A549 (cell line): ENCODE results near the gene DNM3. TPM values are rescaled to one million over a fixed set of nuclear protein-coding genes. Genes with fewer than 3 reads are reported as not detected.

ENCODE experiments used
- ATAC-seq, 2 experiments: fragments of 200-7000 bp in 1 of 2; fragments of >200 bp in 1 of 2; cut with Nextera tagmentation in 1 of 2; cut with Tn5 transposase in 1 of 2; 3 replicates each; pipeline versions ENCODE4 v1.8.0 to v1.9.1; 2018 to 2020; ENCODE audit warnings: mild to moderate bottlenecking in 1 of 2, moderate library complexity in 1 of 2
- CTCF ChIA-PET: fragments of 300-600 bp; sonication (Branson Sonifier 250); formaldehyde crosslinking; extraction: SDS; loops from one replicate; lab custom pipeline; 2021; ENCODE audit warnings: antibody characterized with exemption, inconsistent platforms; lab: Yijun Ruan, JAX
- POLR2A ChIA-PET: fragments of 350-600 bp; formaldehyde crosslinking; extraction: SDS; loops from one replicate; lab custom pipeline; 2021; ENCODE audit warnings: antibody characterized with exemption, inconsistent platforms; lab: Yijun Ruan, JAX
- DNase-seq, 2 experiments: peaks; one replicate each; pipeline versions ENCODE4 v3.0.0 to v3.0.0-alpha.2; 2011 to 2016; ENCODE audit warnings: low read depth in 1 of 2, low spot score in 1 of 2
- FAIRE-seq: peaks from 2 replicates; lab custom pipeline; 2011; peaks lifted over from hg19 to GRCh38; lab: Jason Lieb, UNC
- H3K27ac ChIP-seq, 2 experiments: fragments of >200 bp; sonication (Bioruptor Twin); formaldehyde crosslinking; 3 replicates each; pipeline ENCODE4 v1.5.1; 2016 to 2017
- H3K4me1 ChIP-seq: fragments of >200 bp; sonication (Bioruptor Twin); formaldehyde crosslinking; 3 replicates; pipeline ENCODE4 v1.6.1; 2016
- H3K4me2 ChIP-seq: fragments of >200 bp; sonication (Bioruptor Twin); formaldehyde crosslinking; 3 replicates; pipeline ENCODE4 v1.6.1; 2016
- H3K4me3 ChIP-seq: fragments of >200 bp; sonication (Bioruptor Twin); formaldehyde crosslinking; 3 replicates; pipeline ENCODE4 v1.5.1; 2016
- H3K9me3 ChIP-seq: fragments of >200 bp; sonication (Bioruptor Twin); formaldehyde crosslinking; 3 replicates; pipeline ENCODE4 v1.6.1; 2016
- ESRRA ChIP-seq: fragments of 150-350 bp; IDR thresholded peaks from 2 replicates; pipeline ENCODE4 v1.6.1; 2014; ENCODE audit warnings: mild to moderate bottlenecking, low read length, borderline replicate concordance
- FOSB ChIP-seq: fragments of 250-450 bp; sonication (Bioruptor Pico); IDR thresholded peaks from 2 replicates; pipeline ENCODE4 v1.5.0; 2020; ENCODE audit warnings: mild to moderate bottlenecking, moderate library complexity
- FOXS1 ChIP-seq: fragments of 250-450 bp; sonication (Bioruptor Pico); IDR thresholded peaks from 2 replicates; pipeline ENCODE4 v1.5.0; 2020; ENCODE audit warnings: mild to moderate bottlenecking, moderate library complexity
- HDAC2 ChIP-seq: fragments of 200-600 bp; sonication (generic); IDR thresholded peaks from 2 replicates; pipeline ENCODE4 v1.6.1; 2016
- JUN ChIP-seq, 2 experiments: fragments of >200 bp; sonication (Bioruptor Twin); formaldehyde crosslinking; IDR thresholded peaks; 2 replicates in 1 of 2; 3 replicates in 1 of 2; pipeline ENCODE4 v1.6.1; 2016 to 2017
- KDM5A ChIP-seq: fragments of 200-600 bp; sonication (generic); IDR thresholded peaks from 2 replicates; pipeline ENCODE4 v1.6.1; 2016; ENCODE audit warnings: antibody characterized with exemption, mild to moderate bottlenecking
- NPAS2 ChIP-seq: fragments of 250-450 bp; sonication (Bioruptor Pico); IDR thresholded peaks from 2 replicates; pipeline ENCODE4 v1.8.0; 2022; ENCODE audit warnings: mild to moderate bottlenecking, moderate library complexity, borderline replicate concordance
- PHF8 ChIP-seq: fragments of 200-600 bp; sonication (generic); IDR thresholded peaks from 2 replicates; pipeline ENCODE4 v1.6.1; 2016; ENCODE audit warnings: low read depth, mild to moderate bottlenecking, antibody characterized with exemption, moderate library complexity, borderline replicate concordance
- RAD21 ChIP-seq, 2 experiments: fragments of >200 bp in 1 of 2; sonication (Bioruptor Twin) in 1 of 2; formaldehyde crosslinking in 1 of 2; IDR thresholded peaks in 1 of 2; conservative IDR thresholded peaks in 1 of 2; 2 replicates in 1 of 2; 3 replicates in 1 of 2; pipeline ENCODE4 v1.6.1; 2012 to 2018; ENCODE audit warnings: inconsistent platforms in 1 of 2
- RNF2 ChIP-seq: fragments of 200-600 bp; sonication (generic); IDR thresholded peaks from 2 replicates; pipeline ENCODE4 v1.6.1; 2016; ENCODE audit warnings: low read depth, mild to moderate bottlenecking, antibody characterized with exemption, moderate library complexity, borderline replicate concordance
- SMC3 ChIP-seq: fragments of >200 bp; sonication (Bioruptor Twin); formaldehyde crosslinking; IDR thresholded peaks from 3 replicates; pipeline ENCODE4 v1.6.1; 2018; ENCODE audit warnings: inconsistent platforms
- WGBS: methylation state at CpG from one replicate; pipeline ENCODE4 v1.1.6; 2017; ENCODE audit errors: missing lambda C conversion rate; 5-methylcytosine and 5-hydroxymethylcytosine counted together
- polyA plus RNA-seq, 4 experiments: library from polyadenylated mRNA; depleted of rRNA in 3 of 4; stranded (reverse); fragments of >200 nt; fragmentation: RNase III in 1 of 4; extraction: RNeasy Plus Mini Kit Qiagen cat#74134 plus additional on column Dnase treatment in 1 of 4; gene quantifications; 2 replicates in 3 of 4; 3 replicates in 1 of 4; pipeline ENCODE4 v1.2.3, GENCODE V29; 2011 to 2017
- TF ChIP-seq, protein P1 (sequence below): fragments of 250-450 bp; sonication (Bioruptor Pico); IDR thresholded peaks from 2 replicates; pipeline ENCODE4 v1.5.0; 2021; ENCODE audit warnings: mild to moderate bottlenecking, moderate library complexity, borderline replicate concordance
- TF ChIP-seq, protein P2 (sequence below): fragments of 200-600 bp; sonication (generic); IDR thresholded peaks from 2 replicates; pipeline ENCODE4 v1.6.1; 2016; ENCODE audit warnings: antibody characterized with exemption, mild to moderate bottlenecking, moderate library complexity
- TF ChIP-seq, protein P3 (sequence below): fragments of >200 bp; sonication (Bioruptor Twin); formaldehyde crosslinking; IDR thresholded peaks from 3 replicates; pipeline ENCODE4 v1.5.1; 2016
- TF ChIP-seq, protein P4 (sequence below): fragments of 150-350 bp; IDR thresholded peaks from 2 replicates; pipeline ENCODE4 v1.6.1; 2014; ENCODE audit warnings: low read depth, mild to moderate bottlenecking, low read length

DNM3 gene
- polyA plus RNA-seq, 2 of the 4 experiments (the other 2 are of a cell fraction), result 0.57 to 1.5 TPM

DNA sequence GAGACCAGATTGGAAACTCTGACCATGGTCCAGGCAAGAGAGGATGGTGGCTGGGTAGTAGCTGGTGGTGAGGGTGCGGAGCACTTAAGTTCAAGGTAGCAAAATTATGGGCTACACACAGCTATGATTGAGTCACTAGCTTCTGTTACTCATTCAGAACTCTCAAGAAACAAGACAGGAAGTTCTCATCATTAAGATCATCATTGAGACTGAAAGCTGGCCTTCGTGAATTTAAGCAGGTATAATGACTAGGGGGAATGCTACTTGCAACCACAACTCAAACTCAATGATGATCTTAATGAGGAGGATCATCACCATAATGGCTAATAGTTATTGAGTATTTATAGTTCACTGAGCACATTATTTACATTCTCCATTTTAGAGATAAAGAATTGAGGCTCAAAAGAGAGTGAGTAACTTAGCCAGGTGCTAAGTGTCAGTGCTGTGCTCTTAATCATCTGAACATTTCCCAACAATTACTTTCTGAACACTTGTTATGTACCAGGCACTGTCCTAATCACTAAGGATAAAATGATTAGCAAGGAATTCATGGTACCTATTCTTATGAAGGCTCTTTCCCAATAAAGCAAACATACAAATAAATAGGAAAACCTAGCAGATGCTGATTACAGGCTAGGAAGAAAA is 292.9 kb downstream of the DNM3 start:
- H3K4me2 ChIP-seq, result no peak overlapping the region
- no peak for ATAC-seq
- POLR2A ChIA-PET, result no interaction called here
- CTCF ChIA-PET, result interaction anchor here (1.6 kb wide), 1 partner anchor 265 kb away, joined by 3 read pairs; no protein-coding TSS in a partner anchor
- peaks cover 5% of the 10 kb centered on the region; the same call in 2 of the 3 replicates for H3K4me1 ChIP-seq
- 87% methylated on average over 2 of the region's 2 CpGs for WGBS
- H3K27ac ChIP-seq, result no peak overlapping the region
- DNase-seq, result no peak
- TF ChIP-seq FOSB (CRISPR knock-in tag) (no peak), KDM5A (no peak), NPAS2 (CRISPR knock-in tag) (no peak), HDAC2 (no peak), FOXS1 (no peak), RNF2 (no peak), JUN (IDR thresholded peaks at IDR 0.05) (no peak)
- TF ChIP-seq, protein P1, sequence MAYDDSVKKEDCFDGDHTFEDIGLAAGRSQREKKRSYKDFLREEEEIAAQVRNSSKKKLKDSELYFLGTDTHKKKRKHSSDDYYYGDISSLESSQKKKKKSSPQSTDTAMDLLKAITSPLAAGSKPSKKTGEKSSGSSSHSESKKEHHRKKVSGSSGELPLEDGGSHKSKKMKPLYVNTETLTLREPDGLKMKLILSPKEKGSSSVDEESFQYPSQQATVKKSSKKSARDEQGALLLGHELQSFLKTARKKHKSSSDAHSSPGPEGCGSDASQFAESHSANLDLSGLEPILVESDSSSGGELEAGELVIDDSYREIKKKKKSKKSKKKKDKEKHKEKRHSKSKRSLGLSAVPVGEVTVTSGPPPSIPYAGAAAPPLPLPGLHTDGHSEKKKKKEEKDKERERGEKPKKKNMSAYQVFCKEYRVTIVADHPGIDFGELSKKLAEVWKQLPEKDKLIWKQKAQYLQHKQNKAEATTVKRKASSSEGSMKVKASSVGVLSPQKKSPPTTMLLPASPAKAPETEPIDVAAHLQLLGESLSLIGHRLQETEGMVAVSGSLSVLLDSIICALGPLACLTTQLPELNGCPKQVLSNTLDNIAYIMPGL (CRISPR knock-in tag), result no peak
- TF ChIP-seq, protein P2, sequence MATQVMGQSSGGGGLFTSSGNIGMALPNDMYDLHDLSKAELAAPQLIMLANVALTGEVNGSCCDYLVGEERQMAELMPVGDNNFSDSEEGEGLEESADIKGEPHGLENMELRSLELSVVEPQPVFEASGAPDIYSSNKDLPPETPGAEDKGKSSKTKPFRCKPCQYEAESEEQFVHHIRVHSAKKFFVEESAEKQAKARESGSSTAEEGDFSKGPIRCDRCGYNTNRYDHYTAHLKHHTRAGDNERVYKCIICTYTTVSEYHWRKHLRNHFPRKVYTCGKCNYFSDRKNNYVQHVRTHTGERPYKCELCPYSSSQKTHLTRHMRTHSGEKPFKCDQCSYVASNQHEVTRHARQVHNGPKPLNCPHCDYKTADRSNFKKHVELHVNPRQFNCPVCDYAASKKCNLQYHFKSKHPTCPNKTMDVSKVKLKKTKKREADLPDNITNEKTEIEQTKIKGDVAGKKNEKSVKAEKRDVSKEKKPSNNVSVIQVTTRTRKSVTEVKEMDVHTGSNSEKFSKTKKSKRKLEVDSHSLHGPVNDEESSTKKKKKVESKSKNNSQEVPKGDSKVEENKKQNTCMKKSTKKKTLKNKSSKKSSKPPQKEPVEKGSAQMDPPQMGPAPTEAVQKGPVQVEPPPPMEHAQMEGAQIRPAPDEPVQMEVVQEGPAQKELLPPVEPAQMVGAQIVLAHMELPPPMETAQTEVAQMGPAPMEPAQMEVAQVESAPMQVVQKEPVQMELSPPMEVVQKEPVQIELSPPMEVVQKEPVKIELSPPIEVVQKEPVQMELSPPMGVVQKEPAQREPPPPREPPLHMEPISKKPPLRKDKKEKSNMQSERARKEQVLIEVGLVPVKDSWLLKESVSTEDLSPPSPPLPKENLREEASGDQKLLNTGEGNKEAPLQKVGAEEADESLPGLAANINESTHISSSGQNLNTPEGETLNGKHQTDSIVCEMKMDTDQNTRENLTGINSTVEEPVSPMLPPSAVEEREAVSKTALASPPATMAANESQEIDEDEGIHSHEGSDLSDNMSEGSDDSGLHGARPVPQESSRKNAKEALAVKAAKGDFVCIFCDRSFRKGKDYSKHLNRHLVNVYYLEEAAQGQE, result no peak
- H3K4me3 ChIP-seq, result no peak overlapping the region
- H3K9me3 ChIP-seq, result no peaks in the 10 kb centered on the region
- FAIRE-seq, result no peak

DNA sequence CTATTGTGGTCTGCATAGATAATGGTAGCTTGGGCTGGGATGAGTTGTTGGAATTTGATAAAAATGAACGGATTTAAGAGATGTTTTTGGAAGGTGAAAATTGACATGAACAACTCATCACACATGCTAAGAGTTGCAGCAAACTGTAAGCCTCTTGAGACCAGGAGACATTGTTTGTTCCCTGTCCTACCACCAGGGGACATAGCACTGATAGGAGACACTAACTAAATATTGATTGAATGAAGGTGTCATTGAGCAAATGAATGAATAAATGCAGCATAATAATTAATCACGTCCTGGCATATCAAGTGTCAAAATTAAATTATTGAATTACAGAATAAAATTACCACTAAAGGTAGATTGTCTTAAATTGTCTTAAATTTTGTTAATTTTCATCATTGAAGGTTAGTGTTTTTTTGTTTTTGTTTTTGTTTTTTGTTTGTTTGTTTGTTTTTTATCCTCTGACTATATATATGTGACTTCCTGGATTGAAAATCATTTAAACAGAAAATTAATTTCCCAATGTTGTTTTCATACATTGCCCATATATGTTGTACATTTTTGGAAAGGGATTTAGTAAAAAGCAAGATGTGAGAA is 293.9 kb downstream of the DNM3 start:
- Histone ChIP-seq H3K27ac (no peak overlapping the region), H3K4me2 (no peak overlapping the region), H3K4me1 (peaks cover 5% of the 10 kb centered on the region; the same call in 2 of the 3 replicates), H3K4me3 (no peak overlapping the region), H3K9me3 (no peaks in the 10 kb centered on the region)
- ATAC-seq (no peak), DNase-seq (peak; percentile 8 to 37)
- POLR2A ChIA-PET, result no interaction called here
- TF ChIP-seq, protein P3, sequence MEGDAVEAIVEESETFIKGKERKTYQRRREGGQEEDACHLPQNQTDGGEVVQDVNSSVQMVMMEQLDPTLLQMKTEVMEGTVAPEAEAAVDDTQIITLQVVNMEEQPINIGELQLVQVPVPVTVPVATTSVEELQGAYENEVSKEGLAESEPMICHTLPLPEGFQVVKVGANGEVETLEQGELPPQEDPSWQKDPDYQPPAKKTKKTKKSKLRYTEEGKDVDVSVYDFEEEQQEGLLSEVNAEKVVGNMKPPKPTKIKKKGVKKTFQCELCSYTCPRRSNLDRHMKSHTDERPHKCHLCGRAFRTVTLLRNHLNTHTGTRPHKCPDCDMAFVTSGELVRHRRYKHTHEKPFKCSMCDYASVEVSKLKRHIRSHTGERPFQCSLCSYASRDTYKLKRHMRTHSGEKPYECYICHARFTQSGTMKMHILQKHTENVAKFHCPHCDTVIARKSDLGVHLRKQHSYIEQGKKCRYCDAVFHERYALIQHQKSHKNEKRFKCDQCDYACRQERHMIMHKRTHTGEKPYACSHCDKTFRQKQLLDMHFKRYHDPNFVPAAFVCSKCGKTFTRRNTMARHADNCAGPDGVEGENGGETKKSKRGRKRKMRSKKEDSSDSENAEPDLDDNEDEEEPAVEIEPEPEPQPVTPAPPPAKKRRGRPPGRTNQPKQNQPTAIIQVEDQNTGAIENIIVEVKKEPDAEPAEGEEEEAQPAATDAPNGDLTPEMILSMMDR, result peak; percentile 29
- TF ChIP-seq PHF8 (no peak), RAD21 (conservative IDR thresholded peaks at IDR 0.05 in 1 of 2, IDR thresholded peaks at IDR 0.05 in 1 of 2) (peak in 1 of 2 experiments; percentile 44; a peak in 2 of 5 replicates), JUN (IDR thresholded peaks at IDR 0.05) (no peak), SMC3 (no peak; the same call in 2 of the 3 replicates), ESRRA (no peak)
- TF ChIP-seq, protein P4, sequence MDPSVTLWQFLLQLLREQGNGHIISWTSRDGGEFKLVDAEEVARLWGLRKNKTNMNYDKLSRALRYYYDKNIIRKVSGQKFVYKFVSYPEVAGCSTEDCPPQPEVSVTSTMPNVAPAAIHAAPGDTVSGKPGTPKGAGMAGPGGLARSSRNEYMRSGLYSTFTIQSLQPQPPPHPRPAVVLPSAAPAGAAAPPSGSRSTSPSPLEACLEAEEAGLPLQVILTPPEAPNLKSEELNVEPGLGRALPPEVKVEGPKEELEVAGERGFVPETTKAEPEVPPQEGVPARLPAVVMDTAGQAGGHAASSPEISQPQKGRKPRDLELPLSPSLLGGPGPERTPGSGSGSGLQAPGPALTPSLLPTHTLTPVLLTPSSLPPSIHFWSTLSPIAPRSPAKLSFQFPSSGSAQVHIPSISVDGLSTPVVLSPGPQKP, result no peak
- TF ChIP-seq, all 56 proteins: peak for 2
- no peak for FAIRE-seq
- CTCF ChIA-PET, result interaction anchor here (1.6 kb wide), 1 partner anchor 264 kb away, joined by 3 read pairs; no protein-coding TSS in a partner anchor
- 63% methylated on average over 2 of the region's 2 CpGs for WGBS
